B cell (primary cell): ENCODE measurements around the gene HOXD3.

Source experiments
- CTCF ChIP-seq: fragments of 200-600 bp; IDR thresholded peaks from one replicate; pipeline ENCODE4 v1.8.0; 2022; ENCODE audit warnings: antibody characterized with exemption, mild to moderate bottlenecking
- EZH2 ChIP-seq: IDR thresholded peaks from 2 replicates; pipeline ENCODE4 v1.6.1; 2012; ENCODE audit warnings: borderline replicate concordance, low read depth, mild to moderate bottlenecking, moderate library complexity, low read length; ENCODE audit not compliant: insufficient read depth, poor library complexity, severe bottlenecking

- TF ChIP-seq EZH2 (no peak), CTCF (no peak)
These were observed 18.0 kb downstream of the HOXD3 start for GRCh38 chr2:176174824-176175708.
